MM.1S (cell line): Measurements from ENCODE around the gene C7.

ENCODE experiments used
- DNase-seq: peaks from one replicate; pipeline ENCODE4 v3.0.0-alpha.2; 2015
- H2AFZ ChIP-seq: fragments of 300-600 bp; sonication (generic); 2 replicates; pipeline ENCODE4 v1.6.0; 2016; ENCODE audit warnings: antibody characterized with exemption, low read length
- H3F3A ChIP-seq: fragments of 300-600 bp; sonication (generic); 2 replicates; pipeline ENCODE4 v1.6.1; 2016; ENCODE audit warnings: mild to moderate bottlenecking, antibody characterized with exemption, low read length, moderate library complexity, mixed read lengths; ENCODE audit not compliant: insufficient read depth
- H3K27ac ChIP-seq: fragments of 300-600 bp; sonication (generic); 2 replicates; pipeline ENCODE4 v1.5.1; 2016; ENCODE audit warnings: mild to moderate bottlenecking, low read length
- H3K27me3 ChIP-seq: fragments of 300-600 bp; sonication (generic); replicated peaks from 2 replicates; pipeline ENCODE4 v1.6.0; 2016; ENCODE audit warnings: low read length; ENCODE audit not compliant: insufficient read depth
- H3K36me3 ChIP-seq: fragments of 300-600 bp; sonication (generic); replicated peaks from 2 replicates; pipeline ENCODE4 v1.6.1; 2016; ENCODE audit warnings: mild to moderate bottlenecking, low read length, mixed read lengths; ENCODE audit not compliant: insufficient read depth
- H3K4me1 ChIP-seq: fragments of 300-600 bp; sonication (generic); 2 replicates; pipeline ENCODE4 v1.6.1; 2016; ENCODE audit warnings: low read length, mixed read lengths
- H3K4me2 ChIP-seq: fragments of 300-600 bp; sonication (generic); 2 replicates; pipeline ENCODE4 v1.6.0; 2016; ENCODE audit warnings: low read depth, low read length
- H3K4me3 ChIP-seq: fragments of 300-600 bp; sonication (generic); 2 replicates; pipeline ENCODE4 v1.5.1; 2016; ENCODE audit warnings: low read length, mixed read lengths
- H3K79me2 ChIP-seq: fragments of 300-600 bp; sonication (generic); 2 replicates; pipeline ENCODE4 v1.6.1; 2016; ENCODE audit warnings: mixed run types, low read length, mixed read lengths
- H3K9ac ChIP-seq: fragments of 300-600 bp; sonication (generic); 2 replicates; pipeline ENCODE4 v1.6.1; 2016; ENCODE audit warnings: low read length, mixed read lengths
- H3K9me2 ChIP-seq: fragments of 300-600 bp; sonication (generic); replicated peaks from 2 replicates; pipeline ENCODE4 v1.6.1; 2016; ENCODE audit warnings: mild to moderate bottlenecking, low read length, mixed read lengths; ENCODE audit not compliant: insufficient read depth
- H3K9me3 ChIP-seq: fragments of 300-600 bp; sonication (generic); replicated peaks from 2 replicates; pipeline ENCODE4 v1.6.1; 2016; ENCODE audit warnings: mild to moderate bottlenecking, low read length, mixed read lengths; ENCODE audit not compliant: insufficient read depth
- H4K20me1 ChIP-seq: fragments of 300-600 bp; sonication (generic); 2 replicates; pipeline ENCODE4 v1.6.1; 2016; ENCODE audit warnings: mild to moderate bottlenecking, low read length, moderate library complexity, mixed read lengths; ENCODE audit not compliant: insufficient read depth
- CTCF ChIP-seq: fragments of 300-600 bp; sonication (generic); IDR thresholded peaks from 2 replicates; pipeline ENCODE4 v1.5.1; 2016; ENCODE audit warnings: antibody characterized with exemption, low read length, mixed read lengths
- EZH2 ChIP-seq: fragments of 300-600 bp; sonication (generic); optimal IDR thresholded peaks from 2 replicates; pipeline ENCODE3; 2017; ENCODE audit warnings: low read depth, mild to moderate bottlenecking, antibody characterized with exemption, low read length, mixed read lengths
- EZH2phosphoT487 ChIP-seq: fragments of 300-600 bp; sonication (generic); IDR thresholded peaks from 2 replicates; pipeline ENCODE4 v1.6.1; 2018; ENCODE audit warnings: antibody characterized with exemption, low read length

C7 gene

GRCh38 chr5:40985501-40985900 is 76.2 kb downstream of the C7 start:
- Histone ChIP-seq H3K4me1 (no peaks in the 10 kb centered on the region), H3K36me3 (no peaks in the 10 kb centered on the region), H3K4me2 (no peak overlapping the region), H3F3A (no peaks in the 10 kb centered on the region), H2AFZ (no peak overlapping the region), H3K27me3 (no peaks in the 10 kb centered on the region), H3K9ac (no peak overlapping the region), H3K4me3 (no peak overlapping the region), H3K9me3 (no peaks in the 10 kb centered on the region), H3K79me2 (no peaks in the 10 kb centered on the region), H4K20me1 (no peaks in the 10 kb centered on the region), H3K27ac (no peak overlapping the region), H3K9me2 (no peaks in the 10 kb centered on the region)
- DNase-seq, result no peak
- TF ChIP-seq EZH2 (no peak), CTCF (no peak), EZH2phosphoT487 (no peak)

GRCh38 chr5:40986666-40987065 is 77.4 kb downstream of the C7 start:
- H3K9ac ChIP-seq, result no peak overlapping the region
- no peak overlapping the region for H3K4me2 ChIP-seq
- H3K27me3 ChIP-seq, result no peaks in the 10 kb centered on the region
- H4K20me1 ChIP-seq, result no peaks in the 10 kb centered on the region
- no peak overlapping the region for H3K4me3 ChIP-seq
- H3K27ac ChIP-seq, result no peak overlapping the region
- H3K9me3 ChIP-seq, result no peaks in the 10 kb centered on the region
- no peak overlapping the region for H2AFZ ChIP-seq
- TF ChIP-seq CTCF (no peak), EZH2 (no peak), EZH2phosphoT487 (no peak)
- H3K36me3 ChIP-seq, result no peaks in the 10 kb centered on the region
- H3K4me1 ChIP-seq, result no peaks in the 10 kb centered on the region
- no peaks in the 10 kb centered on the region for H3F3A ChIP-seq
- no peak for DNase-seq
- no peaks in the 10 kb centered on the region for H3K79me2 ChIP-seq
- no peaks in the 10 kb centered on the region for H3K9me2 ChIP-seq

GRCh38 chr5:40987349-40987748 is 78.1 kb downstream of the C7 start:
- Histone ChIP-seq H3K9me3 (no peaks in the 10 kb centered on the region), H3K27ac (no peak overlapping the region), H3K4me2 (no peak overlapping the region), H3K27me3 (no peaks in the 10 kb centered on the region), H2AFZ (no peak overlapping the region), H3K4me3 (no peak overlapping the region), H3F3A (no peaks in the 10 kb centered on the region), H3K79me2 (no peaks in the 10 kb centered on the region), H3K9ac (no peak overlapping the region), H3K9me2 (no peaks in the 10 kb centered on the region), H4K20me1 (no peaks in the 10 kb centered on the region), H3K4me1 (no peaks in the 10 kb centered on the region), H3K36me3 (no peaks in the 10 kb centered on the region)
- TF ChIP-seq EZH2phosphoT487 (no peak), CTCF (no peak), EZH2 (no peak)
- DNase-seq, result no peak
